ENCODE results near the gene MTHFD1L.

DNA sequence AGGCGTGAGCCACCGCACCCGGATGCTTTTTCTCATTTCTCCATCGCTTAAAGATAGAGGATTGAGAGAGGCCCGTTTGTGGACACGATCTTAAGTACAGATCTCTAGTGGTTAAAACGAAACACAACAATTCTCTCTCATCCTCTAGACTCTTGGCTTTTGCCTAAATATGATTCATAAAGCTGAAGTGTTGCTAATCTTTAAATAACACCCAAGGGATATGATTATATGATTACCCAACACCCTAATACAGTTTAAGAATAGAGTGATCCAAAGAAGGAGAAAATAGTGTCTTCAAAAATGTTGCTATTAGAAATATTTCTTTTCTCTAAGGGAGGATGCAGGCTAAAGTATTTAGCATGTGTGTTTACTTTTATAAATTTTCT, 50.4 kb downstream of the MTHFD1L start:
- TF ChIP-seq POLR2AphosphoS5 (IDR thresholded peaks at IDR 0.05; ENCODE audit: borderline replicate concordance, low read depth, low read length) (no peak), FOXP2 (optimal IDR thresholded peaks at IDR 0.05; ENCODE audit: control extremely low read depth, extremely low read length, insufficient read depth) (no peak), EZH2 (IDR thresholded peaks at IDR 0.05) (no peak)
